Measurements from ENCODE around the gene NFKBIB. TPM values are rescaled to one million over a fixed set of nuclear protein-coding genes. Genes with fewer than 3 reads are reported as not detected.

The NFKBIB gene
- total RNA-seq = 6.3 TPM

GRCh38 chr19:38899447-38900201, at the start of gene NFKBIB, which contains the start of gene SIRT2:
NFKBIB (plus strand) TSS chr19:38899969; CDS start chr19:38900033, 64 bp downstream.
SIRT2 (minus strand) TSS chr19:38899618; CDS start chr19:38899521, 97 bp downstream.
- peak; percentile 100 for DNase-seq (ENCODE audit: low spot score in 2 of 2)
- no peak for TF ChIP-seq CTCF (IDR thresholded peaks at IDR 0.05)
- H3K27ac ChIP-seq = peak within 1 kb of the TSS; percentile 94
- no peaks in the 10 kb centered on the region for H3K9me3 ChIP-seq
- peak within 1 kb of the TSS; percentile 89 to 94 for H3K4me3 ChIP-seq
- H3K4me1 ChIP-seq = peaks cover 6 to 20% of the 10 kb centered on the region in 2 donors
- H3K36me3 ChIP-seq = peaks cover 0 to 4% of the 10 kb centered on the region in 2 donors
- intact Hi-C loops (cut with DNase I) = loop anchor here (1.0 to 10.0 kb wide), 7 partner anchors 29 to 497 kb away; partner anchors contain the start of genes ECH1, EIF3K, FAM98C and MRPS12
- no peaks in the 10 kb centered on the region for H3K27me3 ChIP-seq

GRCh38 chr19:38850436-38850975, 49.3 kb upstream of the NFKBIB start:
- peak in 2 of 3 experiments; percentile 9 to 51 for TF ChIP-seq CTCF (IDR thresholded peaks at IDR 0.05)
- Histone ChIP-seq H3K27me3 (no peaks in the 10 kb centered on the region), H3K9me3 (no peaks in the 10 kb centered on the region), H3K27ac (peak overlapping the region; percentile 98 to 99), H3K4me3 (peak overlapping the region; percentile 77 to 81), H3K36me3 (peaks cover 20 to 22% of the 10 kb centered on the region in 2 donors), H3K4me1 (peaks cover 16 to 41% of the 10 kb centered on the region in 2 donors)
- DNase-seq (ENCODE audit: low spot score in 2 of 2) = peak in 1 of 2 donors; percentile 100
- intact Hi-C loops (cut with DNase I) = loop anchor here (1.0 to 5.0 kb wide), 10 partner anchors 19 to 552 kb away; partner anchors contain the start of genes ACTN4, ECH1, EIF3K and FAM98C

GRCh38 chr19:38850976-38851621, 48.7 kb upstream of the NFKBIB start:
- Histone ChIP-seq H3K27me3 (no peaks in the 10 kb centered on the region), H3K9me3 (no peaks in the 10 kb centered on the region), H3K4me1 (peaks cover 16 to 39% of the 10 kb centered on the region in 2 donors), H3K4me3 (peak overlapping the region; percentile 77 to 81), H3K36me3 (peaks cover 14 to 16% of the 10 kb centered on the region in 2 donors), H3K27ac (peak overlapping the region; percentile 98 to 99)
- no peak for TF ChIP-seq CTCF (IDR thresholded peaks at IDR 0.05)
- intact Hi-C loops (cut with DNase I) = loop anchor here (1.0 to 5.0 kb wide), 10 partner anchors 20 to 552 kb away; partner anchors contain the start of genes ACTN4, ECH1, EIF3K and FAM98C
- no peak for DNase-seq (ENCODE audit: low spot score in 2 of 2)

GRCh38 chr19:38851622-38852230, 48.0 kb upstream of the NFKBIB start:
- peak; percentile 75 to 96 for DNase-seq (ENCODE audit: low spot score in 2 of 2)
- Histone ChIP-seq H3K27ac (peak overlapping the region; percentile 98 to 99), H3K4me3 (peak overlapping the region; percentile 77 to 81), H3K9me3 (no peaks in the 10 kb centered on the region), H3K27me3 (no peaks in the 10 kb centered on the region), H3K4me1 (peaks cover 16 to 33% of the 10 kb centered on the region in 2 donors), H3K36me3 (peaks cover 8 to 10% of the 10 kb centered on the region in 2 donors)
- no peak for TF ChIP-seq CTCF (IDR thresholded peaks at IDR 0.05)
- intact Hi-C loops (cut with DNase I) = loop anchor here (1.0 to 5.0 kb wide), 8 partner anchors 18 to 551 kb away; partner anchors contain the start of genes EIF3K, FAM98C, GGN and SAMD4B

Measured in ascending aorta (tissue), 2 donors.